ENCODE results near the gene NUDT15. TPM values are rescaled to one million over a fixed set of nuclear protein-coding genes. Genes with fewer than 3 reads are reported as not detected.
"Not testable (repeated sequence)": the region's sequence is repeated elsewhere in the genome, so short reads cannot be mapped to it uniquely, and the experiment has no call there.

NUDT15 gene
- total RNA-seq, 2 experiments from 2014 or later = 10.6 to 13.7 TPM

DNA sequence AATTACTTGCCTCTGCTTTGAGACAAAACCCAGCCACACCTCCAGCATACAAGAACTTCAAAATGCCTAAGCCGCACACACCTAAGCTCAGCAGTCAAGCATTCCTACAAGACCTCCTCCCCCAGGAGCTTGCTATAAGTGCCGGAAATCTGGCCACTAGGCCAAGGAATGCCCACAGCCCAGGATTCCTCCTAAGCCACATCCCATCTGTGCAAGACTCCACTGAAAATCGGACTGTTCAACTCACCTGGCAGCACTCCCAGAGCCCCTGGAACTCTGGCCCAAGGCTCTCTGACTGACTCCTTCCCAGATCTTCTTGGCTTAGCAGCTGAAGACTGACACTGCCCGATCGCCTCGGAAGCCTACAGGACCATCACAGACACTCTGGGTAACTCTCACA lies 21.0 kb downstream of the NUDT15 start:
- CTCF ChIA-PET; ATAC-seq; H3K27me3 Mint-ChIP-seq; H3K27ac Mint-ChIP-seq; H3K4me3 Mint-ChIP-seq; H3K9me3 Mint-ChIP-seq (ENCODE audit: low read depth); DNase-seq: not testable (repeated sequence)
- peaks cover 40% of the 10 kb centered on the region for H3K36me3 Mint-ChIP-seq
- H3K4me1 Mint-ChIP-seq = peaks cover 14% of the 10 kb centered on the region

DNA sequence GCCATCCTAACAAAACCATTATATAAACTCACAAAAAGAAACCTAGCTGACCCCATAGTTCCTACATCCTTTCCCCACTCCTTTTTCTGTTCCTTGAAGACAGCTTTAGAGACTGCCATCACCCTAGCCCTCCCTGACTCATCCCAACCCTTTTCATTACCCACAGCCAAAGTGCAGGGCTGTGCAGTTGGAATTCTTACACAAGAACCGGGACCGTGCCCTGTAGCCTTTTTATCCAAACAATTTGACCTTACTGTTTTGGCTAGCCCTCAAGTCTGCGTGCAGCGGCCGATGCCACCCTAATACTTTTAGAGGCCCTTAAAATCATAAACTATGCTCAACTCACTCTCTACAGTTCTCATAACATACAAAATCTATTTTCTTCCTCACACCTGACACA lies 22.4 kb downstream of the NUDT15 start:
- not testable (repeated sequence) for H3K27me3 Mint-ChIP-seq

DNA sequence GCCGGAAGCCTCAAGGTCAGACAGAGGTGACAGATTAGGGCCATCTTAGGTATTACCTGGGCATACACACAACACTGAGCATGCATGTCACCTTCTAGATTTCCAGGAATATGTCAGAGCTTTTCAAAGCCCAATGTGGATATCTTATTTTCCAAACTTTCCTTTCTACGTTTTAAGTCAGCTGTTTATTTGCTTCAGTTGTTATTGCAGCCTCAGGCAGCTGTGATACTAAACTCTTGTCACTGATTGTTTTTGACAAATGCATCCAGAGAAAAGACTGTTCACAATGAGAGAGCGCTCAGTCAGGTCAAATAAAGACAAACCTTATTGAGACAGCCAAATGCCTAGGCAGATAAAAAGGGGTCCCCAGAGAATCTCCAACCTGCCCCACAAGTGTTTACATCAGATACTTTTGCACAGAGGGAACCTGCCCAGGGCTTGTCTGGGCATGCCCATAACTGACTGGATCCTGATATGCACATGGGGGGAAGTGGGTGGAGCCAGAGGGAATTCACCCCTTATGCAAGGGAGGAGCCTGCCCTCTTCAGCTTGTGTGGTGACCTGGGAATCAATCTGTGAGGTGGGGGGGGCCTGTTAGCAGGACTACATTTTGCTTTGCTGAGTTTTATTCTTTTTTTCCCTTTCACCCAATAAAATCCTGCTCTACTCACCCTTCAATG lies 28.9 kb downstream of the NUDT15 start:
- Mint-ChIP-seq H3K4me3 (no peak overlapping the region), H3K9me3 (ENCODE audit: low read depth) (peaks cover 25% of the 10 kb centered on the region), H3K4me1 (peaks cover 22% of the 10 kb centered on the region), H3K27me3 (no peaks in the 10 kb centered on the region), H3K27ac (peak overlapping the region; percentile 65), H3K36me3 (peaks cover 78% of the 10 kb centered on the region)
- peak; percentile 91 for ATAC-seq
- DNase-seq = peak; percentile 68
- CTCF ChIA-PET = interaction anchor here (2.2 kb wide), 1 partner anchor 27 kb away, joined by 5 read pairs; no protein-coding TSS in a partner anchor

More for the DNA sequence above, 22.4 kb downstream of the NUDT15 start:
- H3K36me3 Mint-ChIP-seq = peaks cover 45% of the 10 kb centered on the region
- H3K4me3 Mint-ChIP-seq; ATAC-seq; DNase-seq; H3K9me3 Mint-ChIP-seq (ENCODE audit: low read depth); CTCF ChIA-PET; H3K27ac Mint-ChIP-seq: not testable (repeated sequence)
- peaks cover 14% of the 10 kb centered on the region for H3K4me1 Mint-ChIP-seq

- no peak for ATAC-seq
- no peak for DNase-seq
- Mint-ChIP-seq H3K4me3 (no peak overlapping the region), H3K9me3 (ENCODE audit: low read depth) (peaks cover 32% of the 10 kb centered on the region), H3K27ac (no peak overlapping the region), H3K27me3 (no peaks in the 10 kb centered on the region), H3K4me1 (peaks cover 24% of the 10 kb centered on the region), H3K36me3 (peaks cover 91% of the 10 kb centered on the region)
- CTCF ChIA-PET = interaction anchor here (2.2 kb wide), 1 partner anchor 29 kb away, joined by 5 read pairs; no protein-coding TSS in a partner anchor
These were observed 30.5 kb downstream of the NUDT15 start for GRCh38 chr13:48068036-48068435.

DNA sequence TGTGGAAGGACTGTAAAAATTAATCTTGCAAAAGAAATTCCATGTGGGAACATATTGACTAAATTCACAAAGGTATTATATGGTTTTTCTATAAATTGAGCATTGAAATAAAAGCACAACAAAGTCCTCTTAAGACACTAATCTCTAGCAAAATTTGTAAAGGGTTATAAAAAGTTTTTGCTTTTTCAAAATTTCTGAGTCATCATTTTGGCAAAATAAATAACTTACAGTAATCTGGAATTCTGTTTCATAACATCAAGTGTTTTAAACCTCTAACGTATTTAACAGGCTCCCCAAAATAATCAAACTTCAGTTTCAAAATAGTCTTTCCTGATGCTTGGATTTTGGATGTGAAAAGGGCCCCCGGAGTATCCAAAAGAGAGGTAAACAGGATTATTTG lies 31.4 kb downstream of the NUDT15 start:
- Mint-ChIP-seq H3K36me3 (peaks cover 93% of the 10 kb centered on the region), H3K27me3 (no peaks in the 10 kb centered on the region), H3K4me1 (peaks cover 24% of the 10 kb centered on the region), H3K9me3 (ENCODE audit: low read depth) (peaks cover 35% of the 10 kb centered on the region), H3K4me3 (no peak overlapping the region), H3K27ac (no peak overlapping the region)
- CTCF ChIA-PET = no interaction called here
- DNase-seq (no peak), ATAC-seq (no peak)

DNA sequence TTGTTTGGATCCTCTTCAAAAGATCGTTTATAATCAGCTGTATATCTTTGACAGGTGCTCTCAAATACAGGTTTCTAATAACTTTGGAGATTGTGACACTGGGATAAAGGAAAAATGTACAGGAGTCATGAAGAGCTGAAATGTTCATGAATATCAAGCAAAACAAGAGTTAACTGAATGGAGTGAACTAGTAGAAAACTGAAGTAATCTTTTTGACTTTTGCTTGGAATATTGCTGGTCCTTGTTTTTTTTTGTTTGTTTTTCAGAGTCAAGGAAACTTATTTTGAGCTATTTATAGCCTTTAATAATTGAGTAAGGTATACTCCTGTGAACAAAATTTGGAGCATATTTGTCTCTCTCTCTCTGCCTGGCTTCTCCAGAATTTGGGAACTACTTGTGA lies 32.0 kb downstream of the NUDT15 start:
- H3K4me3 Mint-ChIP-seq = no peak overlapping the region

DNA sequence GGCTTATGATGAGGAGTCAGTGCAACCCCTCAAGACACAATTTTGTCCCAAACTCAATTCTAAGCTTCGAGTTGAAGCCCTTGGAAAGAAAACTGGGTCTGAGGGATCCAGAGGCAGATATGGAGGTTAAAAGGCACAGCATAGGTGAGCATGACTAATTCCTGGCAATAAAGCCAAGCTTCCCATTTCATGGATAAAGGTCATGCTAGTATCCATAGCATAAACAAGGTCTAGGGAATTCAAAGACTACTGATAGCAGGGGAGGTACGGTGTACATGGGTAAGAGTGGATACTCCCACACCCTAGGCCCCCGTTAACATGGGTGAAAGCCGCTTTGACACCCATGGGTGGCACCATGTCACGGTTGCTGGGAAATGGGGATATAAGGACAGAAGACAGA lies 33.4 kb downstream of the NUDT15 start:
- CTCF ChIA-PET = no interaction called here
- Mint-ChIP-seq H3K9me3 (ENCODE audit: low read depth) (peaks cover 35% of the 10 kb centered on the region), H3K4me1 (peaks cover 24% of the 10 kb centered on the region)

More for the DNA sequence above, 32.0 kb downstream of the NUDT15 start:
- Mint-ChIP-seq H3K27me3 (no peaks in the 10 kb centered on the region), H3K9me3 (ENCODE audit: low read depth) (peaks cover 35% of the 10 kb centered on the region), H3K36me3 (peaks cover 98% of the 10 kb centered on the region), H3K27ac (no peak overlapping the region), H3K4me1 (peaks cover 24% of the 10 kb centered on the region)
- CTCF ChIA-PET = no interaction called here
- no peak for DNase-seq
- no peak for ATAC-seq

GRCh38 chr13:48072304-48072703 lies 34.8 kb downstream of the NUDT15 start:
- Mint-ChIP-seq H3K27me3 (no peaks in the 10 kb centered on the region), H3K4me1 (peaks cover 11% of the 10 kb centered on the region), H3K27ac (no peak overlapping the region), H3K4me3 (no peak overlapping the region), H3K36me3 (peaks cover 96% of the 10 kb centered on the region), H3K9me3 (ENCODE audit: low read depth) (peaks cover 27% of the 10 kb centered on the region)
- ATAC-seq = no peak
- CTCF ChIA-PET = interaction anchor here (0.7 to 1.9 kb wide), 2 partner anchors 23 to 35 kb away, joined by 3 to 6 read pairs; partner anchors contain the start of genes MED4 and NUDT15
- no peak for DNase-seq

More for the DNA sequence above, 33.4 kb downstream of the NUDT15 start:
- no peak overlapping the region for H3K4me3 Mint-ChIP-seq
- peaks cover 99% of the 10 kb centered on the region for H3K36me3 Mint-ChIP-seq
- no peak for DNase-seq
- ATAC-seq = no peak
- no peaks in the 10 kb centered on the region for H3K27me3 Mint-ChIP-seq
- H3K27ac Mint-ChIP-seq = no peak overlapping the region

DNA sequence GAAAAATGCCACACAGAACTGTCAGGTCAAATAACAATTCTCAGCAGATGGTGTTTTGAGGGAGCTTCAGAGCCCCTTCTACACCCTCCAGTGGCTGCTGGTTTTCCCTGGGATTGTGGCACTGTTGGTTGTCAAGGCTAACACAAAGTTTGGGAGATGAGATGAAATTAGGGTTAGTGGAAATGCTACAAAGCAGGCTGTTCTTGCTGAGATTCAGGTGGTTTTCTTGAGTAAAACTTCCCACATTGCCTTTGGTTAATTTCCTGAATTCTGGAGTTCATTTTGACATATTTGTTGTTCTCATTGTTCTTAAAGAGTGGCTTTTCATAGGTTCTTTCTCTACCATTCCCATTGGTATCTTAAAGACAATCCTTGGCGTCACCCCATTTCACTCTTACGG lies 35.3 kb downstream of the NUDT15 start:
- CTCF ChIA-PET = interaction anchor here (0.7 to 1.9 kb wide), 2 partner anchors 22 to 35 kb away, joined by 3 to 6 read pairs; partner anchors contain the start of genes MED4 and NUDT15
- Mint-ChIP-seq H3K27ac (peak overlapping the region; percentile 45), H3K27me3 (no peaks in the 10 kb centered on the region), H3K4me3 (no peak overlapping the region), H3K36me3 (peaks cover 91% of the 10 kb centered on the region), H3K9me3 (ENCODE audit: low read depth) (peaks cover 27% of the 10 kb centered on the region), H3K4me1 (peaks cover 7% of the 10 kb centered on the region)
- DNase-seq (no peak), ATAC-seq (no peak)

- peaks cover 20% of the 10 kb centered on the region for H3K9me3 Mint-ChIP-seq (ENCODE audit: low read depth)
- H3K27me3 Mint-ChIP-seq = no peaks in the 10 kb centered on the region
- peaks cover 12% of the 10 kb centered on the region for H3K4me1 Mint-ChIP-seq
- peaks cover 89% of the 10 kb centered on the region for H3K36me3 Mint-ChIP-seq
- DNase-seq (no peak), ATAC-seq (no peak)
- no peak overlapping the region for H3K4me3 Mint-ChIP-seq
- CTCF ChIA-PET = interaction anchor here (1.9 kb wide), 1 partner anchor 21 kb away, joined by 6 read pairs; the partner anchor contains the start of gene MED4
- no peak overlapping the region for H3K27ac Mint-ChIP-seq
These were observed 36.5 kb downstream of the NUDT15 start for GRCh38 chr13:48074006-48074405.

- Mint-ChIP-seq H3K4me1 (peaks cover 10% of the 10 kb centered on the region), H3K36me3 (peaks cover 68% of the 10 kb centered on the region), H3K4me3 (no peak overlapping the region), H3K9me3 (ENCODE audit: low read depth) (peaks cover 4% of the 10 kb centered on the region), H3K27ac (peak overlapping the region; percentile 69), H3K27me3 (no peaks in the 10 kb centered on the region)
- ATAC-seq (peak; percentile 93), DNase-seq (peak; percentile 60)
- CTCF ChIA-PET = interaction anchor here (0.8 to 3.0 kb wide), 6 partner anchors 16 to 691 kb away, joined by 3 to 20 read pairs (median 4); partner anchors contain the start of genes MED4 and NUDT15
These were observed 40.7 kb downstream of the NUDT15 start for GRCh38 chr13:48078251-48078656.

DNA sequence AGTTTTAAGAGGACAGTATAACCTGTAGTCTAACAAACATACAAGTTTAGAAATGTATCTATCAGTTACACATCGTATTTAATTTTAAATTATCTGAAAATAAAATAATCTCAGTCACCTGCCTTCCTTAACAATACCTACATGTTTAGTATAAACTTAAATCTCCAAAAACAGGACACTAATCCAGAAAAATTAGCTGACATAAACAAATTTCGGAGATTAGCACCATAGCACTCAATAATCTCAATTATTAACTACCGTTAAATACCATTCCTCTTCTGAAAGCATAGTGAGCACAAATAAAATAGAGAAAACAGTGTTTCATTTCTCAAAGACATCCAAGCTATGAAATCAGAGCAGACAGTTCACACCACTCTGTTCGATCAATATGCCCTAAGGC lies 44.2 kb downstream of the NUDT15 start:
- ATAC-seq (no peak), DNase-seq (no peak)
- CTCF ChIA-PET = no interaction called here
- Mint-ChIP-seq H3K4me1 (peaks cover 10% of the 10 kb centered on the region), H3K36me3 (peaks cover 48% of the 10 kb centered on the region), H3K4me3 (no peak overlapping the region), H3K9me3 (ENCODE audit: low read depth) (no peaks in the 10 kb centered on the region), H3K27ac (no peak overlapping the region), H3K27me3 (no peaks in the 10 kb centered on the region)

GRCh38 chr13:48086272-48086671 lies 48.7 kb downstream of the NUDT15 start:
- H3K27ac Mint-ChIP-seq = no peak overlapping the region
- no peaks in the 10 kb centered on the region for H3K27me3 Mint-ChIP-seq
- no peaks in the 10 kb centered on the region for H3K9me3 Mint-ChIP-seq (ENCODE audit: low read depth)
- CTCF ChIA-PET = no interaction called here
- H3K36me3 Mint-ChIP-seq = peaks cover 22% of the 10 kb centered on the region
- no peak overlapping the region for H3K4me3 Mint-ChIP-seq
- no peak for DNase-seq
- no peak for ATAC-seq
- peaks cover 16% of the 10 kb centered on the region for H3K4me1 Mint-ChIP-seq

DNA sequence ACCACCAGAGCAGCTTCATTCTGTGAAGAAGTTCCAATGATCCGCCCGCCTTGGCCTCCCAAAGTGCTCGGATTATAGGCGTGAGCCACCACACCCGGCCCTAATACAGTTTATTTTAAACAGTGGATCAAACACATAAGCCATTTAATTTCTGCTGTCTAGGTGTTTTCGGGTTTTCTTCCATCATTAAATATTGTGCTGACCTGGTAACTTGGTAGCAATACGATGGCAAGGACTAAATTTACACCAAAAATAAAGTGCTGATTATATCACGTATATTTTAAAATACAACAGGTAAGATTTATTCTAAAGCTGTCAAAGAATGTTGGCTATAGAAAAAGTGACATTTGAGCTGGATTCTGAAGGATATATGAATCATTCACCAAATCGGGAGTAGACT lies 56.1 kb downstream of the NUDT15 start:
- peaks cover 13% of the 10 kb centered on the region for H3K36me3 Mint-ChIP-seq

More for the DNA sequence above, 56.1 kb downstream of the NUDT15 start:
- Mint-ChIP-seq H3K27ac (no peak overlapping the region), H3K4me1 (peaks cover 48% of the 10 kb centered on the region), H3K9me3 (ENCODE audit: low read depth) (no peaks in the 10 kb centered on the region), H3K27me3 (peaks cover under 1% of the 10 kb centered on the region), H3K4me3 (peak overlapping the region; percentile 96)
- DNase-seq (no peak), ATAC-seq (no peak)
- CTCF ChIA-PET = interaction anchor here (0.9 to 2.6 kb wide), 7 partner anchors 15 to 487 kb away, joined by 3 to 38 read pairs (median 9); partner anchors contain the start of gene NUDT15
